Measurements from ENCODE around the gene ARHGAP26. TPM values are rescaled to one million over a fixed set of nuclear protein-coding genes. Genes with fewer than 3 reads are reported as not detected.

Gene ARHGAP26
- total RNA-seq, 1 donor from 2014 or later: 14.1 TPM

DNA sequence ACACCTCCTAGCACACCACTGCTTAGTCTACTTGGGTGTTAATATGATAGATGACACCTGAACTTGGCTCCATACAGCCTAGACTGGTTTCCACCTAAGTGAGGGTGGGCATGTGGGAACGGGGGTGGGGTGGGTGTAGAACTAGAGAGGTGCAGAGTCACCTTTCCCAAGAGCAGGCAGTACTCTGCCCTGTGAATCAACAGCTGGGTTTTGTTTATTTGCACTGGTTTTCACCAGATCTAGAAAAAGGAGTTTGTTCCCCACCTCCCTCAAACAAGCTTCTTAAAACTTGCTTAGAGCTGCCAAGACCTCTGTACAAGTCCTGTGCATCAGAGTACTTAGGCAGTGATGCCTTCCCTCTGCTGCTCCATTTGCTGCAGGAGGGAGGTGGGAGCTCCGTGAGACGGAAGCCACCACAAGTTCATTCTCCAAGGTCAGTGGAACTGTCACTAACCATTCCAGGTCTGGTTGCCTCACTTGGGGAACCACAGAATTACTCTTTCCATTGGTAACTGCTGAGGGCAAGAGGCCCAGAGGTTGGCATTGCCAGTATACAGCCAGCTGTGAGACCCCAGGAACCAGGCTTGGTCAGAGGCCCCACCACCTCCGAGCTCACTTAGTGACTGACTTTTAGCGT, 469.8 kb downstream of the ARHGAP26 start:
- peaks cover 31% of the 10 kb centered on the region for H3K4me1 Mint-ChIP-seq (ENCODE audit: unreplicated experiment)
- H3K27ac Mint-ChIP-seq (ENCODE audit: unreplicated experiment): no peak overlapping the region
- no peak overlapping the region for H3K4me3 Mint-ChIP-seq (ENCODE audit: unreplicated experiment)
- no peak for DNase-seq (ENCODE audit: extremely low spot score, unreplicated experiment)
- TF ChIP-seq, protein P1, sequence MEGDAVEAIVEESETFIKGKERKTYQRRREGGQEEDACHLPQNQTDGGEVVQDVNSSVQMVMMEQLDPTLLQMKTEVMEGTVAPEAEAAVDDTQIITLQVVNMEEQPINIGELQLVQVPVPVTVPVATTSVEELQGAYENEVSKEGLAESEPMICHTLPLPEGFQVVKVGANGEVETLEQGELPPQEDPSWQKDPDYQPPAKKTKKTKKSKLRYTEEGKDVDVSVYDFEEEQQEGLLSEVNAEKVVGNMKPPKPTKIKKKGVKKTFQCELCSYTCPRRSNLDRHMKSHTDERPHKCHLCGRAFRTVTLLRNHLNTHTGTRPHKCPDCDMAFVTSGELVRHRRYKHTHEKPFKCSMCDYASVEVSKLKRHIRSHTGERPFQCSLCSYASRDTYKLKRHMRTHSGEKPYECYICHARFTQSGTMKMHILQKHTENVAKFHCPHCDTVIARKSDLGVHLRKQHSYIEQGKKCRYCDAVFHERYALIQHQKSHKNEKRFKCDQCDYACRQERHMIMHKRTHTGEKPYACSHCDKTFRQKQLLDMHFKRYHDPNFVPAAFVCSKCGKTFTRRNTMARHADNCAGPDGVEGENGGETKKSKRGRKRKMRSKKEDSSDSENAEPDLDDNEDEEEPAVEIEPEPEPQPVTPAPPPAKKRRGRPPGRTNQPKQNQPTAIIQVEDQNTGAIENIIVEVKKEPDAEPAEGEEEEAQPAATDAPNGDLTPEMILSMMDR (IDR thresholded peaks at IDR 0.05): no peak
- H3K9me3 Mint-ChIP-seq (ENCODE audit: unreplicated experiment): no peaks in the 10 kb centered on the region
- H3K27me3 Mint-ChIP-seq (ENCODE audit: unreplicated experiment): no peaks in the 10 kb centered on the region
- H3K36me3 Mint-ChIP-seq (ENCODE audit: unreplicated experiment): no peaks in the 10 kb centered on the region

GRCh38 chr5:143241892-143242291, 471.7 kb downstream of the ARHGAP26 start:
- Mint-ChIP-seq H3K4me3 (ENCODE audit: unreplicated experiment) (no peak overlapping the region), H3K4me1 (ENCODE audit: unreplicated experiment) (peaks cover 47% of the 10 kb centered on the region), H3K27ac (ENCODE audit: unreplicated experiment) (no peak overlapping the region), H3K9me3 (ENCODE audit: unreplicated experiment) (no peaks in the 10 kb centered on the region), H3K36me3 (ENCODE audit: unreplicated experiment) (no peaks in the 10 kb centered on the region), H3K27me3 (ENCODE audit: unreplicated experiment) (no peaks in the 10 kb centered on the region)
- DNase-seq (ENCODE audit: extremely low spot score, unreplicated experiment): no peak
- TF ChIP-seq, protein P1 (IDR thresholded peaks at IDR 0.05): no peak

DNA sequence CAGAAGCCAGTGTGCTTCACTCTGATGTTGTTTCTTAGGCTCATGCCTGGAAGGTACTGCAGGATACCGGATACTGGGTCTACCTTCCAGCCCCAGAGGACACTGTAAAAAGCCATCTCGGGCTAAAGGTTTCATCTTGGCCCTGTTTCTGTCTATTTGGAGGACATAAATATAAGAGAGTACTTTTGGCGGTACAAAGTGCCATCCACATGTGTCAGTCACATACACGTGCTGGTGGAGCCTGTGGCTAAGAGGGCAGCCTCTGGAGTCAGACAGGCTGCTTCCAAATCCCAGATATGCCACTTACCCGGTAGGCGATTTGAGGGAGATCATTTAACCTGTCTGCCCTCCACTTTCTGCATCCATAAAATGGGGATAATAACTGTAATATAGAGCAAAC, 472.9 kb downstream of the ARHGAP26 start:
- Mint-ChIP-seq H3K27ac (ENCODE audit: unreplicated experiment) (peak overlapping the region; percentile 96), H3K4me1 (ENCODE audit: unreplicated experiment) (peaks cover 47% of the 10 kb centered on the region)
- TF ChIP-seq, protein P1 (IDR thresholded peaks at IDR 0.05): no peak

GRCh38 chr5:143244000-143244736, 474.0 kb downstream of the ARHGAP26 start:
- DNase-seq (ENCODE audit: extremely low spot score, unreplicated experiment): peak; percentile 88
- no peaks in the 10 kb centered on the region for H3K36me3 Mint-ChIP-seq (ENCODE audit: unreplicated experiment)
- H3K27ac Mint-ChIP-seq (ENCODE audit: unreplicated experiment): peak overlapping the region; percentile 96
- TF ChIP-seq, protein P1 (IDR thresholded peaks at IDR 0.05): no peak
- H3K9me3 Mint-ChIP-seq (ENCODE audit: unreplicated experiment): no peaks in the 10 kb centered on the region
- peak overlapping the region; percentile 58 for H3K4me3 Mint-ChIP-seq (ENCODE audit: unreplicated experiment)
- H3K27me3 Mint-ChIP-seq (ENCODE audit: unreplicated experiment): no peaks in the 10 kb centered on the region
- peaks cover 57% of the 10 kb centered on the region for H3K4me1 Mint-ChIP-seq (ENCODE audit: unreplicated experiment)

More for the DNA sequence above, 472.9 kb downstream of the ARHGAP26 start:
- no peaks in the 10 kb centered on the region for H3K36me3 Mint-ChIP-seq (ENCODE audit: unreplicated experiment)
- H3K27me3 Mint-ChIP-seq (ENCODE audit: unreplicated experiment): no peaks in the 10 kb centered on the region
- DNase-seq (ENCODE audit: extremely low spot score, unreplicated experiment): no peak
- H3K9me3 Mint-ChIP-seq (ENCODE audit: unreplicated experiment): no peaks in the 10 kb centered on the region
- H3K4me3 Mint-ChIP-seq (ENCODE audit: unreplicated experiment): no peak overlapping the region

- peaks cover 61% of the 10 kb centered on the region for H3K4me1 Mint-ChIP-seq (ENCODE audit: unreplicated experiment)
- H3K9me3 Mint-ChIP-seq (ENCODE audit: unreplicated experiment): no peaks in the 10 kb centered on the region
- H3K27ac Mint-ChIP-seq (ENCODE audit: unreplicated experiment): peak overlapping the region; percentile 96
- TF ChIP-seq, protein P1 (IDR thresholded peaks at IDR 0.05): no peak
- no peaks in the 10 kb centered on the region for H3K27me3 Mint-ChIP-seq (ENCODE audit: unreplicated experiment)
- H3K4me3 Mint-ChIP-seq (ENCODE audit: unreplicated experiment): peak overlapping the region; percentile 58
- H3K36me3 Mint-ChIP-seq (ENCODE audit: unreplicated experiment): no peaks in the 10 kb centered on the region
- DNase-seq (ENCODE audit: extremely low spot score, unreplicated experiment): no peak
Observed at GRCh38 chr5:143244990-143245389, 474.8 kb downstream of the ARHGAP26 start.

All from osteocyte (in vitro differentiated cells).